ENCODE data around the gene APOD. TPM values are rescaled to one million over a fixed set of nuclear protein-coding genes. Genes with fewer than 3 reads are reported as not detected.
"Not testable (repeated sequence)": the region's sequence is repeated elsewhere in the genome, so short reads cannot be mapped to it uniquely, and the experiment has no call there.

Gene APOD
- total and polyA plus RNA-seq, 9 of the 15 experiments (the other 6 are each of a cell fraction or from before 2014, with no cell fraction given) = 0.18 to 0.50 (median 0.35) TPM; not detected in 1

DNA sequence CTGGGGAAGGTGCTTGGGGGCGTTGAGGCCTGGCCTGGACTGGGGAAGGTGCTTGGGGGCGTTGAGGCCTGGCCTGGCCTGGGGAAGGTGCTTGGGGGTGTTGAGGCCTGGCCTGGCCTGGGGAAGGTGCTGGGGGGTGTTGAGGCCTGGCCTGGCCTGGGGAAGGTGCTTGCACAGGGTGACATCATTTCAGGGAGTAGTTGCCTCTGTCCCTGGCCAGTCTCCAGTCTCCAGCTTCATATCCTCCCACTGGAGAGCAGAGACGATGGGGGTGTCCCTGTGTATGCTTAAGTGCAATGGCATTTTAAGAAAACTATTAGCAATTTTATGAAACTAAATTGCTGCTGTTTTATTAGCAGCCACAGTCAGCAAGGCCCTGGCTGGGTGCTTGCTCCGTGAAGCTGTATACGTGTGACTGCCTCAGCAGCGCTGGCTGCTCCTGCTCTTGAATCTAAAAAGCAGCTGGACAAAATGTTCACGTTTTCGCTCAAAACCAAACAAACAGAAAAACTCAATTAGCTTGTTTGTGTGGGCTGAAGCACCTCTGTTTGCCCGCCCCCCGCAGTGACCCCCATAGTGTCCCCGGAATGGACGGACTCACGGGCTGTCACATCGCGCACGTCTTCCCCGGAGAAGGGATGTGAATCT lies 38.9 kb upstream of the APOD start:
- peaks cover 0 to 12% of the 10 kb centered on the region in 2 experiments; a peak in 2 of 5 replicates for H3K27me3 ChIP-seq (ENCODE audit: control insufficient read depth in 2 of 2, insufficient read depth in 2 of 2, low read length in 2 of 2)
- H3K36me3 ChIP-seq (ENCODE audit: control insufficient read depth, insufficient read depth, low read length); CTCF ChIA-PET (ENCODE audit: low intra/inter-chr PET ratio); H3K4me2 ChIP-seq (ENCODE audit: insufficient read depth, low read length); H3K9ac ChIP-seq (ENCODE audit: insufficient read depth in 1 of 2, low read depth in 2 of 2, low read length in 2 of 2); H3K27ac ChIP-seq (ENCODE audit: extremely low read depth, low read depth, low read length); H3K4me1 ChIP-seq (replicated peaks in 1 of 2; ENCODE audit: control insufficient read depth in 2 of 2, insufficient read depth in 2 of 2, low read length in 2 of 2); ATAC-seq; FAIRE-seq; H3K79me2 ChIP-seq (ENCODE audit: control insufficient read depth, insufficient read depth, low read length); H2AFZ ChIP-seq (ENCODE audit: low read depth, low read length); H4K20me1 ChIP-seq (replicated peaks; ENCODE audit: control insufficient read depth, insufficient read depth, low read length); BruUV-seq (replicated peaks); H3K4me3 ChIP-seq; H3K9me1 ChIP-seq (ENCODE audit: control insufficient read depth, insufficient read depth, low read length); DNase-seq (ENCODE audit: extremely low read depth in 1 of 4, low spot score in 3 of 4); H3K9me3 ChIP-seq (replicated peaks; ENCODE audit: control insufficient read depth, insufficient read depth, low read depth, low read length); TF ChIP-seq CEBPG (CRISPR knock-in tag; IDR thresholded peaks at IDR 0.05): not testable (repeated sequence)
- 58% methylated on average over 6 of the region's 17 CpGs for WGBS (ENCODE audit: insufficient coverage, low coverage, missing lambda C conversion rate)
- TF ChIP-seq CEBPG (tag; conservative IDR thresholded peaks at IDR 0.05 in 1 of 2, IDR thresholded peaks at IDR 0.05 in 1 of 2) (peak in 1 of 2 experiments; percentile 55; a peak in 1 of 4 replicates), ZNF584 (CRISPR knock-in tag; IDR thresholded peaks at IDR 0.05; ENCODE audit: low read depth) (0 out of 2 replicates have a peak, but pooled peaks have one; percentile 48), RBFOX2 (IDR thresholded peaks at IDR 0.05; ENCODE audit: low read depth, low read length) (0 out of 2 replicates have a peak, but pooled peaks have one; percentile 20), ATF7 (IDR thresholded peaks at IDR 0.05) (0 out of 2 replicates have a peak, but pooled peaks have one; percentile 27)
- POLR2A ChIA-PET = interaction anchor here (1.1 kb wide), 1 partner anchor 125 kb away, joined by 3 read pairs; no protein-coding TSS in a partner anchor
- in situ Hi-C loops (cut with MboI) = loop anchor here (10.0 kb wide), 1 partner anchor 232 kb away; no protein-coding TSS in a partner anchor
- intact Hi-C loops (cut with micrococcal nuclease) = loop anchor here (10.0 kb wide), 2 partner anchors 122 to 232 kb away; no protein-coding TSS in a partner anchor

DNA sequence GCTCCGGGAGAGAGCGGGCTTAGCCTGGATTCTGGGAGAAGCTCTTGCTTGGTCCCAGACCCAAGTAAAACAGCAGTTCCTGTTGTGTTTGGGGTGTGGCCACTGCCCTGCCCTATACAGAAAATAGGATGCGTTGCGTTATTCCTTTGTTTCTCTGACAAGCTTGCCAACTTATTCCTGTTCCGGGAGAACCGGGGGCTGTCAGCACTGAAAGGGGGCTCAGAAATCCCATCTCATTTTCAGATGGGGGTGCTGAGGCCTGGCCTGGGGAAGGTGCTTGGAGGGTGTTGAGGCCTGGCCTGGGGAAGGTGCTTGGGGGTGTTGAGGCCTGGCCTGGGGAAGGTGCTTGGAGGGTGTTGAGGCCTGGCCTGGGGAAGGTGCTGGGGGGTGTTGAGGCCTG lies 38.3 kb upstream of the APOD start:
- DNase-seq (ENCODE audit: extremely low read depth in 1 of 4, low spot score in 3 of 4); H3K27ac ChIP-seq (ENCODE audit: extremely low read depth, low read depth, low read length); H3K9ac ChIP-seq (ENCODE audit: insufficient read depth in 1 of 2, low read depth in 2 of 2, low read length in 2 of 2); CTCF ChIA-PET (ENCODE audit: low intra/inter-chr PET ratio); H4K20me1 ChIP-seq (replicated peaks; ENCODE audit: control insufficient read depth, insufficient read depth, low read length); H3K9me1 ChIP-seq (ENCODE audit: control insufficient read depth, insufficient read depth, low read length); H3K9me3 ChIP-seq (replicated peaks; ENCODE audit: control insufficient read depth, insufficient read depth, low read depth, low read length); BruUV-seq (replicated peaks); H3K4me1 ChIP-seq (replicated peaks in 1 of 2; ENCODE audit: control insufficient read depth in 2 of 2, insufficient read depth in 2 of 2, low read length in 2 of 2); H3K79me2 ChIP-seq (ENCODE audit: control insufficient read depth, insufficient read depth, low read length); ATAC-seq; H3K4me2 ChIP-seq (ENCODE audit: insufficient read depth, low read length); H3K36me3 ChIP-seq (ENCODE audit: control insufficient read depth, insufficient read depth, low read length); H3K4me3 ChIP-seq; H2AFZ ChIP-seq (ENCODE audit: low read depth, low read length); FAIRE-seq: not testable (repeated sequence)
- POLR2A ChIA-PET = interaction anchor here (1.1 kb wide), 1 partner anchor 126 kb away, joined by 3 read pairs; no protein-coding TSS in a partner anchor
- H3K27me3 ChIP-seq (ENCODE audit: control insufficient read depth in 2 of 2, insufficient read depth in 2 of 2, low read length in 2 of 2) = peaks cover 0 to 12% of the 10 kb centered on the region in 2 experiments; a peak in 2 of 5 replicates
- 82% methylated on average over 5 of the region's 6 CpGs for WGBS (ENCODE audit: insufficient coverage, low coverage, missing lambda C conversion rate)
- in situ Hi-C loops (cut with MboI) = loop anchor here (10.0 kb wide), 1 partner anchor 233 kb away; no protein-coding TSS in a partner anchor
- intact Hi-C loops (cut with micrococcal nuclease) = loop anchor here (10.0 kb wide), 2 partner anchors 123 to 233 kb away; no protein-coding TSS in a partner anchor
